ENCODE results near the gene PHKB.

The PHKB gene

GRCh38 chr16:47567321-47567720 is 106.2 kb downstream of the PHKB start:
- no peaks in the 10 kb centered on the region for H3K27me3 ChIP-seq (ENCODE audit: insufficient read depth, poor library complexity, severe bottlenecking)
- H3K4me3 ChIP-seq (ENCODE audit: severe bottlenecking) = no peak overlapping the region
- DNase-seq (ENCODE audit: low spot score) (no peak), ATAC-seq (ENCODE audit: low read depth) (no peak)
- H3K27ac ChIP-seq (ENCODE audit: poor library complexity, severe bottlenecking) = no peak overlapping the region
- no peaks in the 10 kb centered on the region for H3K9me3 ChIP-seq (ENCODE audit: severe bottlenecking)
- no peak for TF ChIP-seq CTCF (IDR thresholded peaks at IDR 0.05; ENCODE audit: poor library complexity, severe bottlenecking)
- H3K4me1 ChIP-seq (ENCODE audit: insufficient read depth, poor library complexity, severe bottlenecking) = peaks cover 6% of the 10 kb centered on the region
- 0 out of 2 replicates have a peak, but pooled peaks cover 5% of the 10 kb centered on the region for H3K36me3 ChIP-seq (ENCODE audit: low read depth)

DNA sequence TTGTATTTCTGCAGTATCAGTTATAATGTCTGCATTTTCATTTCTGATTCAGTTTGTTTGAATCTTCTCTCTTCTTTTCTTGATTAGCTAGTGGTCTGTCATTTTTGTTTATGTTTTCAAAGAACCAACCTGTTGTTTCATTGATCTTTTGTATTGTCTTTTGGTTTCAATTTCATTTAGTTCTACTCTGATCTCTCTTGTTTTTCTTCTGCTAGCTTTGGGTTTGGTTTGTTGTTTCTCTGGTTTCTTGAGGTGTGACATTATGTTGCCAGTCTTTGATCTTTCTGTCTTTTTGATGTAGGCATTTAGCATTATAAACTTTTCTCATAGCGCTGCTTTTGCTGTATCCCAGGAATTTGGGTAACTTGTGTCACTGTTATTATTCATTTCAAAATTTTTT is 107.2 kb downstream of the PHKB start:
- Histone ChIP-seq H3K4me1 (ENCODE audit: insufficient read depth, poor library complexity, severe bottlenecking) (peaks cover 6% of the 10 kb centered on the region), H3K27me3 (ENCODE audit: insufficient read depth, poor library complexity, severe bottlenecking) (no peaks in the 10 kb centered on the region), H3K27ac (ENCODE audit: poor library complexity, severe bottlenecking) (no peak overlapping the region), H3K4me3 (ENCODE audit: severe bottlenecking) (no peak overlapping the region), H3K36me3 (ENCODE audit: low read depth) (no peaks in the 10 kb centered on the region), H3K9me3 (ENCODE audit: severe bottlenecking) (no peaks in the 10 kb centered on the region)
- ATAC-seq (ENCODE audit: low read depth) (no peak), DNase-seq (ENCODE audit: low spot score) (no peak)
- TF ChIP-seq CTCF (IDR thresholded peaks at IDR 0.05; ENCODE audit: poor library complexity, severe bottlenecking) = no peak

DNA sequence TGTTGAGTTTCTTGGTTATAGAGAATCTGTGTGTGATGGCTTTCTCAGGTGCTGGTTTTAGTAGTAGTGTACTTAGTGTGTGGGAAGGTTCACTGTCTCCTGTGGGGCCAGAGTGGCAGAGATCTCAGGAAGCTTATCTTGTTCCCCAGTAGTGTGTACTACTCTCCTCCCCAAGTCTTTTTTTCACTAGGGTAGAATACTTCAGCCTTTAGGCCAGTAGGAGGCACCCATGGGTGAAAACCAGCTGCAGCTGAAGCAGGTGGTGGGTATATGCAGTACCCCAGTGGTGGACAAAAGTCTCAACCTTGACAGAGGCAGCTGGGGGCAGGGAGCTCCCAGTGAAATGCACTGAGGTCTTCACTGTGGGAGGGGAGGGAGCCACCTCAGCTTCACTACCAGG is 109.9 kb downstream of the PHKB start:
- Histone ChIP-seq H3K4me3 (ENCODE audit: severe bottlenecking) (no peak overlapping the region), H3K9me3 (ENCODE audit: severe bottlenecking) (no peaks in the 10 kb centered on the region), H3K27ac (ENCODE audit: poor library complexity, severe bottlenecking) (no peak overlapping the region), H3K27me3 (ENCODE audit: insufficient read depth, poor library complexity, severe bottlenecking) (no peaks in the 10 kb centered on the region), H3K36me3 (ENCODE audit: low read depth) (no peaks in the 10 kb centered on the region), H3K4me1 (ENCODE audit: insufficient read depth, poor library complexity, severe bottlenecking) (peaks cover 8% of the 10 kb centered on the region)
- no peak for TF ChIP-seq CTCF (IDR thresholded peaks at IDR 0.05; ENCODE audit: poor library complexity, severe bottlenecking)
- DNase-seq (ENCODE audit: low spot score) (no peak), ATAC-seq (ENCODE audit: low read depth) (no peak)

DNA sequence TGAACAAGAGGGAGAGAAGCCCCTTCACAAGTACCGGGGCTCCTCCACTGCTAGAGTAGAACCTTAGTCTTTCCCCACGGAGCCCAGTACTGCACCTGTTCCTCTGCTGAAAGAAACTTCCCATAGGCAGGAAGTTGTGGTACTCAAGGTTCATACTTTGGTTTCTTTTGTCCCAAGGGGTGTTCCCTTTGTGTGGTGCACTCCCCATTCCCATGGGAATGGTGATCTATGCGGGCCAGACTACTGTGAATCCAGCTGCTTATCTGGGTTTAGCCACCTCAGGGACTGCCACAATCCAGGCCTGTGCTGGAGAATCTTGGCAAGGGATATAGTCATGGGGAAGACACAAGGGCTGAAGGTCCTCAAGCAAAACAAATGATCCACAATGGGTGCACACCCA is 110.6 kb downstream of the PHKB start:
- Histone ChIP-seq H3K9me3 (ENCODE audit: severe bottlenecking) (no peaks in the 10 kb centered on the region), H3K4me1 (ENCODE audit: insufficient read depth, poor library complexity, severe bottlenecking) (peaks cover 8% of the 10 kb centered on the region), H3K27me3 (ENCODE audit: insufficient read depth, poor library complexity, severe bottlenecking) (no peaks in the 10 kb centered on the region), H3K4me3 (ENCODE audit: severe bottlenecking) (no peak overlapping the region), H3K36me3 (ENCODE audit: low read depth) (peaks cover 6% of the 10 kb centered on the region; the same call in 1 of the 2 replicates), H3K27ac (ENCODE audit: poor library complexity, severe bottlenecking) (no peak overlapping the region)
- DNase-seq (ENCODE audit: low spot score) (no peak), ATAC-seq (ENCODE audit: low read depth) (no peak)
- TF ChIP-seq CTCF (IDR thresholded peaks at IDR 0.05; ENCODE audit: poor library complexity, severe bottlenecking) = no peak

- Histone ChIP-seq H3K9me3 (ENCODE audit: severe bottlenecking) (no peaks in the 10 kb centered on the region), H3K4me1 (ENCODE audit: insufficient read depth, poor library complexity, severe bottlenecking) (peaks cover 13% of the 10 kb centered on the region), H3K27me3 (ENCODE audit: insufficient read depth, poor library complexity, severe bottlenecking) (no peaks in the 10 kb centered on the region), H3K36me3 (ENCODE audit: low read depth) (peaks cover 19% of the 10 kb centered on the region), H3K27ac (ENCODE audit: poor library complexity, severe bottlenecking) (no peak overlapping the region), H3K4me3 (ENCODE audit: severe bottlenecking) (no peak overlapping the region)
- ATAC-seq (ENCODE audit: low read depth) = peak; percentile 90
- DNase-seq (ENCODE audit: low spot score) = no peak
- TF ChIP-seq CTCF (IDR thresholded peaks at IDR 0.05; ENCODE audit: poor library complexity, severe bottlenecking) = no peak
Observed at GRCh38 chr16:47574091-47575054, 113.2 kb downstream of the PHKB start.

Data from RWPE2 (cell line).